H1 (cell line): ENCODE data around the gene FAM174B. TPM values are rescaled to one million over a fixed set of nuclear protein-coding genes. Genes with fewer than 3 reads are reported as not detected.

Experiments used
- CTCF ChIA-PET: fragments of 300-600 bp; sonication (Branson Sonifier 250); formaldehyde crosslinking; loops from one replicate; lab custom pipeline; 2021; ENCODE audit not compliant: partially characterized antibody; lab: Charles Lee
- POLR2A ChIA-PET: fragments of 300-600 bp; sonication (Branson Sonifier 250); formaldehyde crosslinking; loops from one replicate; lab custom pipeline; 2021; ENCODE audit warnings: inconsistent platforms; ENCODE audit not compliant: partially characterized antibody; lab: Charles Lee
- DNase-seq, 2 experiments: peaks; one replicate each; pipeline versions ENCODE4 v3.0.0 to v3.0.0-alpha.2; 2010 to 2022; ENCODE audit warnings: low spot score in 2 of 2, low read depth in 1 of 2, mixed read lengths in 1 of 2
- FAIRE-seq: peaks from 2 replicates; lab custom pipeline; 2011; peaks lifted over from hg19 to GRCh38; lab: Jason Lieb, UNC
- H2AFZ ChIP-seq: 2 replicates; pipeline ENCODE4 v1.8.1; 2012; ENCODE audit warnings: low read length, inconsistent platforms
- H2AK5ac ChIP-seq: 2 replicates; pipeline ENCODE4 v1.6.1; 2013; ENCODE audit warnings: low read depth, low read length
- H2BK120ac ChIP-seq: replicated peaks from 2 replicates; pipeline ENCODE3; 2013; ENCODE audit warnings: low read depth, low read length, inconsistent platforms
- H2BK12ac ChIP-seq: 2 replicates; pipeline ENCODE4 v1.6.1; 2013; ENCODE audit warnings: low read depth, low read length
- H2BK15ac ChIP-seq: 2 replicates; pipeline ENCODE4 v1.6.1; 2013; ENCODE audit warnings: low read length
- H2BK20ac ChIP-seq: 2 replicates; pipeline ENCODE4 v1.6.1; 2013; ENCODE audit warnings: low read length
- H2BK5ac ChIP-seq: 2 replicates; pipeline ENCODE4 v1.6.1; 2013; ENCODE audit warnings: low read depth, low read length
- H3K14ac ChIP-seq: 2 replicates; pipeline ENCODE4 v1.6.1; 2013; ENCODE audit warnings: inconsistent platforms; ENCODE audit not compliant: insufficient read length
- H3K18ac ChIP-seq: 2 replicates; pipeline ENCODE4 v1.6.1; 2013; ENCODE audit warnings: low read length; ENCODE audit errors: extremely low read depth
- H3K23ac ChIP-seq: 2 replicates; pipeline ENCODE4 v1.6.1; 2013; ENCODE audit warnings: inconsistent platforms; ENCODE audit not compliant: insufficient read length
- H3K23me2 ChIP-seq: 2 replicates; pipeline ENCODE4 v1.6.1; 2013; ENCODE audit warnings: low read depth, low read length
- H3K27ac ChIP-seq: 2 replicates; pipeline ENCODE4 v1.6.1; 2011; ENCODE audit warnings: low read depth, low read length, inconsistent platforms
- H3K27me3 ChIP-seq, 4 experiments: replicated peaks in 1 of 4; 1 replicate in 1 of 4; 2 replicates in 3 of 4; pipeline versions ENCODE4 v1.6.1 to v1.8.1; 2011 to 2013; ENCODE audit warnings: low read length in 3 of 4, mild to moderate bottlenecking in 3 of 4, inconsistent platforms in 2 of 4, mixed read lengths in 2 of 4, moderate library complexity in 1 of 4; ENCODE audit not compliant: control insufficient read depth in 3 of 4, insufficient read depth in 3 of 4; ENCODE audit errors: extremely low read depth in 1 of 4
- H3K36me3 ChIP-seq, 4 experiments: 2 replicates each; pipeline versions ENCODE4 v1.6.1 to v1.8.1; 2011 to 2013; ENCODE audit warnings: mild to moderate bottlenecking in 4 of 4, low read length in 3 of 4, moderate library complexity in 2 of 4, control low read depth in 1 of 4, inconsistent platforms in 1 of 4; ENCODE audit not compliant: insufficient read depth in 4 of 4, control insufficient read depth in 2 of 4
- H3K4ac ChIP-seq: replicated peaks from 2 replicates; pipeline ENCODE3; 2013; ENCODE audit warnings: low read length, low read depth, mixed read lengths, inconsistent platforms; ENCODE audit not compliant: insufficient read length
- H3K4me1 ChIP-seq, 4 experiments: replicated peaks in 1 of 4; 1 replicate in 1 of 4; 2 replicates in 3 of 4; pipeline versions ENCODE4 v1.6.1 to v1.8.1; 2011 to 2013; ENCODE audit warnings: low read length in 3 of 4, inconsistent platforms in 2 of 4, mixed read lengths in 1 of 4; ENCODE audit not compliant: insufficient read depth in 4 of 4, control insufficient read depth in 3 of 4
- H3K4me2 ChIP-seq, 2 experiments: 2 replicates each; pipeline versions ENCODE4 v1.6.1 to v1.8.1; 2011 to 2013; ENCODE audit warnings: low read depth in 2 of 2, low read length in 2 of 2, control low read depth in 1 of 2, inconsistent platforms in 1 of 2, mild to moderate bottlenecking in 1 of 2; ENCODE audit not compliant: insufficient read depth in 1 of 2
- H3K4me3 ChIP-seq, 4 experiments: fragments of 200-600, 300-600 bp in 1 of 4; sonication (generic), shearing (Covaris generic), sonication (Bioruptor Twin) in 1 of 4; 2 replicates each; pipeline versions ENCODE4 v1.5.1 to v1.8.1; 2011 to 2016; ENCODE audit warnings: low read length in 4 of 4, low read depth in 3 of 4, control low read depth in 2 of 4, inconsistent platforms in 2 of 4, mild to moderate bottlenecking in 2 of 4, mixed read lengths in 1 of 4, moderate library complexity in 1 of 4; ENCODE audit not compliant: insufficient read depth in 2 of 4; ENCODE audit errors: extremely low read depth in 1 of 4
- H3K56ac ChIP-seq: replicated peaks from 2 replicates; pipeline ENCODE3; 2013; ENCODE audit warnings: low read depth, mild to moderate bottlenecking, mixed read lengths, low read length, inconsistent platforms; ENCODE audit not compliant: insufficient read length
- H3K79me1 ChIP-seq: 2 replicates; pipeline ENCODE4 v1.6.1; 2013; ENCODE audit warnings: low read depth, low read length, control low read depth
- H3K79me2 ChIP-seq, 2 experiments: 2 replicates each; pipeline versions ENCODE4 v1.6.1 to v1.8.1; 2012 to 2013; ENCODE audit warnings: low read length in 2 of 2, mild to moderate bottlenecking in 2 of 2, inconsistent platforms in 1 of 2; ENCODE audit not compliant: insufficient read depth in 2 of 2, control insufficient read depth in 1 of 2
- H3K9ac ChIP-seq, 4 experiments: replicated peaks in 1 of 4; 1 replicate in 1 of 4; 2 replicates in 3 of 4; pipeline versions ENCODE4 v1.6.1 to v1.8.1; 2011 to 2013; ENCODE audit warnings: low read depth in 3 of 4, low read length in 3 of 4, control low read depth in 2 of 4, mild to moderate bottlenecking in 2 of 4, moderate library complexity in 2 of 4, inconsistent platforms in 1 of 4; ENCODE audit errors: extremely low read depth in 1 of 4
- H3K9me3 ChIP-seq, 2 experiments: 2 replicates each; pipeline versions ENCODE4 v1.6.1 to v1.8.1; 2012 to 2013; ENCODE audit warnings: mild to moderate bottlenecking in 2 of 2, moderate library complexity in 2 of 2, control low read depth in 1 of 2, inconsistent platforms in 1 of 2, low read depth in 1 of 2, low read length in 1 of 2, mixed read lengths in 1 of 2; ENCODE audit not compliant: insufficient read depth in 2 of 2
- H4K20me1 ChIP-seq, 2 experiments: replicated peaks in 1 of 2; 2 replicates each; pipeline versions ENCODE3 to v1.8.1; 2011 to 2013; ENCODE audit warnings: inconsistent platforms in 2 of 2, low read length in 2 of 2, mild to moderate bottlenecking in 1 of 2; ENCODE audit not compliant: insufficient read depth in 2 of 2, control insufficient read depth in 1 of 2
- H4K5ac ChIP-seq: 2 replicates; pipeline ENCODE4 v1.6.1; 2013; ENCODE audit warnings: low read length, low read depth, mixed read lengths, inconsistent platforms; ENCODE audit not compliant: insufficient read length
- H4K8ac ChIP-seq: 2 replicates; pipeline ENCODE4 v1.8.0; 2013; ENCODE audit warnings: mild to moderate bottlenecking, moderate library complexity, low read length, inconsistent platforms; ENCODE audit not compliant: insufficient read depth; ENCODE audit errors: extremely low read depth
- H4K91ac ChIP-seq: replicated peaks from 2 replicates; pipeline ENCODE3; 2013; ENCODE audit warnings: low read length, mixed read lengths, inconsistent platforms; ENCODE audit not compliant: insufficient read length
- BCL11A ChIP-seq, 2 experiments: IDR thresholded peaks; one replicate each; pipeline ENCODE4 v1.6.1; 2011; ENCODE audit warnings: low read depth in 2 of 2, low read length in 2 of 2, mild to moderate bottlenecking in 2 of 2
- CTCF ChIP-seq, 3 experiments: IDR thresholded peaks; 1 replicate in 2 of 3; 2 replicates in 1 of 3; pipeline versions ENCODE4 v1.5.1 to v1.6.1; 2011; ENCODE audit warnings: low read length in 3 of 3, mild to moderate bottlenecking in 3 of 3, inconsistent platforms in 2 of 3, low read depth in 1 of 3, moderate library complexity in 1 of 3; ENCODE audit not compliant: insufficient read depth in 1 of 3; ENCODE audit errors: control extremely low read depth in 1 of 3
- EP300 ChIP-seq, 2 experiments: IDR thresholded peaks; 1 replicate in 1 of 2; 2 replicates in 1 of 2; pipeline ENCODE4 v1.6.1; 2011 to 2012; ENCODE audit warnings: low read depth in 2 of 2, low read length in 2 of 2, mild to moderate bottlenecking in 2 of 2, borderline replicate concordance in 1 of 2, inconsistent platforms in 1 of 2, moderate library complexity in 1 of 2
- HDAC2 ChIP-seq, 2 experiments: fragments of 300-600 bp in 1 of 2; sonication (generic) in 1 of 2; IDR thresholded peaks; 2 replicates each; pipeline ENCODE4 v1.6.1; 2011 to 2012; ENCODE audit warnings: low read depth in 2 of 2, low read length in 2 of 2, mild to moderate bottlenecking in 2 of 2, moderate library complexity in 2 of 2, borderline replicate concordance in 1 of 2, inconsistent platforms in 1 of 2
- JUN ChIP-seq: IDR thresholded peaks from 2 replicates; pipeline ENCODE4 v1.6.1; 2011; ENCODE audit warnings: low read depth, mild to moderate bottlenecking, improper control_type of control experiment, low read length
- POLR2AphosphoS5 ChIP-seq: IDR thresholded peaks from 2 replicates; pipeline ENCODE4 v1.6.1; 2011; ENCODE audit warnings: low read depth, low read length
- YY1 ChIP-seq: IDR thresholded peaks from 2 replicates; pipeline ENCODE4 v1.6.1; 2011; ENCODE audit warnings: low read depth, mild to moderate bottlenecking, low read length
- WGBS, 2 experiments: shearing (Covaris generic) in 1 of 2; methylation state at CpG; one replicate each; pipeline versions ENCODE4 v1.1.6 to v1.1.7; 2013 to 2015; ENCODE audit warnings: low lambda C conversion rate in 2 of 2, mixed read lengths in 2 of 2, inconsistent platforms in 1 of 2, low coverage in 1 of 2, missing lambda C conversion rate in 1 of 2; ENCODE audit not compliant: insufficient replicate concordance in 2 of 2, insufficient coverage in 1 of 2, insufficient read length in 1 of 2; ENCODE audit errors: extremely low coverage in 1 of 2, missing lambda C conversion rate in 1 of 2; 5-methylcytosine and 5-hydroxymethylcytosine counted together
- polyA plus RNA-seq, 7 experiments: library from polyadenylated mRNA; depleted of rRNA in 3 of 7; stranded (reverse) in 5 of 7; unstranded in 2 of 7; fragments of >200 nt in 5 of 7; fragments of 200-250 nt in 2 of 7; gene quantifications; 1 replicate in 5 of 7; 2 replicates in 1 of 7; 4 replicates in 1 of 7; pipeline versions ENCODE4 v1.2.1 to v1.2.3, GENCODE V29; 2011 to 2013; ENCODE audit warnings: missing spikeins in 2 of 7, mixed read lengths in 2 of 7
- total RNA-seq: library from RNA; stranded (reverse); fragmentation: NEBNext Ultra II Directional; extraction: Animal tissue kit (Norgen Biotek cat#: 25700); gene quantifications from 2 replicates; pipeline ENCODE4 v1.2.1, GENCODE V29; 2021

The FAM174B gene
- total and polyA plus RNA-seq, 2 of the 8 experiments (the other 6 are each of a cell fraction or from before 2014, with no cell fraction given) = 9.3 to 35.2 TPM

GRCh38 chr15:92647467-92648163, 8.0 kb downstream of the FAM174B start:
- FAIRE-seq (peak; percentile 100), DNase-seq (peak in 1 of 2 experiments; percentile 46)
- H3K14ac ChIP-seq = no peak overlapping the region
- H4K20me1 ChIP-seq = no peaks in the 10 kb centered on the region
- H3K4me3 ChIP-seq = peak overlapping the region in 2 of 4 experiments; percentile 1 to 34; a peak in 4 of 8 replicates
- H3K27ac ChIP-seq = peak overlapping the region; percentile 83
- ChIA-PET CTCF (interaction anchor here (0.9 to 1.4 kb wide), 3 partner anchors 11 to 256 kb away, joined by 3 to 4 read pairs (median 4); no protein-coding TSS in a partner anchor), POLR2A (interaction anchor here (0.6 to 1.7 kb wide), 5 partner anchors 8 to 126 kb away, joined by 3 to 5 read pairs (median 3); partner anchors contain the start of gene FAM174B)
- peak overlapping the region; percentile 87 for H3K56ac ChIP-seq
- H3K23me2 ChIP-seq = no peaks in the 10 kb centered on the region
- peak overlapping the region; percentile 54 to 64 for H3K4me2 ChIP-seq
- peak overlapping the region; percentile 100 for H2BK20ac ChIP-seq
- H2BK15ac ChIP-seq = no peak overlapping the region
- peaks cover 10% of the 10 kb centered on the region for H3K79me1 ChIP-seq
- no peak overlapping the region; the same call in none of the 2 replicates for H2AK5ac ChIP-seq
- peaks cover 10 to 34% (median 28%) of the 10 kb centered on the region in 4 experiments for H3K4me1 ChIP-seq
- H2BK12ac ChIP-seq = peak overlapping the region; percentile 100
- no peak overlapping the region for H2AFZ ChIP-seq
- H3K79me2 ChIP-seq = peaks cover 5 to 66% of the 10 kb centered on the region in 2 experiments
- H2BK120ac ChIP-seq = peak overlapping the region; percentile 100
- H3K9me3 ChIP-seq = no peaks in the 10 kb centered on the region
- H3K36me3 ChIP-seq = peaks cover 0 to 2% (median under 1%) of the 10 kb centered on the region in 4 experiments; a peak in 2 of 8 replicates
- H3K4ac ChIP-seq = peak overlapping the region; percentile 100
- 11% methylated on average over 1 of the region's 1 CpG; no CpG with 5 or more reads in 1 of the 2 experiments for WGBS, 2 experiments
- peak overlapping the region in 1 of 4 experiments; percentile 14; a peak in 2 of 7 replicates for H3K9ac ChIP-seq
- H4K5ac ChIP-seq = peak overlapping the region; percentile 100
- H4K8ac ChIP-seq = no peak overlapping the region
- H4K91ac ChIP-seq = peak overlapping the region; percentile 100
- H2BK5ac ChIP-seq = peak overlapping the region; percentile 100
- no peak overlapping the region for H3K23ac ChIP-seq
- peak overlapping the region; percentile 99 for H3K18ac ChIP-seq
- H3K27me3 ChIP-seq = no peaks in the 10 kb centered on the region
- peak in 1 of 2 experiments; percentile 64; a peak in 1 of 4 replicates for TF ChIP-seq HDAC2 (IDR thresholded peaks at IDR 0.05; ENCODE audit: borderline replicate concordance in 1 of 2, low read depth in 2 of 2, low read length in 2 of 2)
- TF ChIP-seq YY1 = no peak
- peak; percentile 38; the same call in 1 of the 2 replicates for TF ChIP-seq JUN
- peak in 1 of 2 experiments; percentile 21 for TF ChIP-seq BCL11A (IDR thresholded peaks at IDR 0.05; ENCODE audit: low read depth in 2 of 2, low read length in 2 of 2)
- TF ChIP-seq CTCF (IDR thresholded peaks at IDR 0.05; ENCODE audit: control extremely low read depth in 1 of 3, insufficient read depth in 1 of 3, low read depth in 1 of 3, low read length in 3 of 3) = no peak
- no peak for TF ChIP-seq POLR2AphosphoS5
- TF ChIP-seq EP300 (IDR thresholded peaks at IDR 0.05; ENCODE audit: borderline replicate concordance in 1 of 2, low read depth in 2 of 2, low read length in 2 of 2) = peak in 1 of 2 experiments; percentile 82; a peak in 1 of 3 replicates
